Trophoblast cell (in vitro differentiated cells and primary cell): ENCODE data around the gene BDKRB1.
A peak's percentile ranks its signal among the peaks of the same experiment; 100 is the strongest.

Experiments used
- DNase-seq, 2 donors: peaks; one replicate each; pipeline ENCODE4 v3.0.0-alpha.2; 2016
- H2AFZ ChIP-seq: 2 replicates; pipeline ENCODE4 v1.6.1; 2013; ENCODE audit warnings: low read length, moderate library complexity, mild to moderate bottlenecking; ENCODE audit not compliant: insufficient read depth, poor library complexity
- H2AK5ac ChIP-seq: 2 replicates; pipeline ENCODE4 v1.6.1; 2013; ENCODE audit warnings: mild to moderate bottlenecking, low read length
- H2BK120ac ChIP-seq: 2 replicates; pipeline ENCODE4 v1.6.1; 2013; ENCODE audit warnings: low read length, mild to moderate bottlenecking, moderate library complexity; ENCODE audit not compliant: insufficient read depth, poor library complexity
- H2BK12ac ChIP-seq: 2 replicates; pipeline ENCODE4 v1.6.1; 2013; ENCODE audit warnings: mild to moderate bottlenecking, low read length, moderate library complexity
- H2BK5ac ChIP-seq: 2 replicates; pipeline ENCODE4 v1.6.1; 2013; ENCODE audit warnings: low read length, low read depth, moderate library complexity, mild to moderate bottlenecking; ENCODE audit not compliant: poor library complexity
- H3K14ac ChIP-seq: 2 replicates; pipeline ENCODE4 v1.6.1; 2013; ENCODE audit warnings: mild to moderate bottlenecking, low read length
- H3K18ac ChIP-seq: 2 replicates; pipeline ENCODE4 v1.6.1; 2013; ENCODE audit warnings: mild to moderate bottlenecking, low read length
- H3K23ac ChIP-seq: 2 replicates; pipeline ENCODE4 v1.6.1; 2013; ENCODE audit warnings: low read length
- H3K27ac ChIP-seq: 2 replicates; pipeline ENCODE4 v1.5.1; 2013; ENCODE audit warnings: low read depth, mild to moderate bottlenecking, inconsistent platforms, low read length, moderate library complexity
- H3K27me3 ChIP-seq: 2 replicates; pipeline ENCODE4 v1.6.1; 2013; ENCODE audit warnings: inconsistent platforms, mild to moderate bottlenecking, low read length, moderate library complexity; ENCODE audit not compliant: insufficient read depth
- H3K36me3 ChIP-seq, 2 experiments: 1 replicate in 1 of 2; 2 replicates in 1 of 2; pipeline ENCODE4 v1.6.1; 2013; ENCODE audit warnings: low read length in 2 of 2, mild to moderate bottlenecking in 2 of 2, moderate library complexity in 1 of 2; ENCODE audit not compliant: insufficient read depth in 2 of 2, control insufficient read depth in 1 of 2
- H3K4ac ChIP-seq: 2 replicates; pipeline ENCODE4 v1.6.1; 2013; ENCODE audit warnings: low read depth, mild to moderate bottlenecking, low read length, moderate library complexity
- H3K4me1 ChIP-seq, 2 experiments: 1 replicate in 1 of 2; 2 replicates in 1 of 2; pipeline ENCODE4 v1.6.1; 2013; ENCODE audit warnings: low read length in 2 of 2, mild to moderate bottlenecking in 2 of 2, moderate library complexity in 1 of 2; ENCODE audit not compliant: insufficient read depth in 2 of 2, control insufficient read depth in 1 of 2
- H3K4me2 ChIP-seq: 2 replicates; pipeline ENCODE4 v1.6.1; 2013; ENCODE audit warnings: inconsistent platforms, mild to moderate bottlenecking, low read length, moderate library complexity
- H3K4me3 ChIP-seq: 2 replicates; pipeline ENCODE4 v1.5.1; 2013; ENCODE audit warnings: mild to moderate bottlenecking, low read depth, low read length, inconsistent platforms
- H3K79me1 ChIP-seq: one replicate; pipeline ENCODE4 v1.6.1; 2013; ENCODE audit warnings: low read length
- H3K79me2 ChIP-seq: 2 replicates; pipeline ENCODE4 v1.6.1; 2013; ENCODE audit warnings: low read length, mild to moderate bottlenecking; ENCODE audit not compliant: control insufficient read depth, insufficient read depth, poor library complexity
- H3K9ac ChIP-seq: 2 replicates; pipeline ENCODE4 v1.6.1; 2013; ENCODE audit warnings: mild to moderate bottlenecking, low read length
- H3K9me3 ChIP-seq: 2 replicates; pipeline ENCODE4 v1.6.1; 2013; ENCODE audit warnings: low read depth, mild to moderate bottlenecking, control low read depth, inconsistent platforms, low read length; ENCODE audit not compliant: insufficient read depth
- H4K12ac ChIP-seq: 2 replicates; pipeline ENCODE4 v1.6.1; 2013; ENCODE audit warnings: low read depth, mild to moderate bottlenecking, low read length, moderate library complexity
- H4K8ac ChIP-seq: 2 replicates; pipeline ENCODE4 v1.6.1; 2013; ENCODE audit warnings: low read depth, mild to moderate bottlenecking, low read length, moderate library complexity
- H4K91ac ChIP-seq: one replicate; pipeline ENCODE4 v1.6.1; 2013; ENCODE audit warnings: low read depth, mild to moderate bottlenecking, low read length, moderate library complexity
- WGBS: extraction: QIAGEN DNeasy Blood & Tissue Kit; methylation state at CpG from one replicate; pipeline ENCODE4 v1.1.7; 2013; ENCODE audit warnings: missing lambda C conversion rate; ENCODE audit not compliant: insufficient read length, insufficient coverage; ENCODE audit errors: extremely low coverage; 5-methylcytosine and 5-hydroxymethylcytosine counted together

The BDKRB1 gene

GRCh38 chr14:96287856-96288255 is 31.8 kb downstream of the BDKRB1 start:
- H3K9me3 ChIP-seq: no peaks in the 10 kb centered on the region
- H2AFZ ChIP-seq: no peak overlapping the region
- H2AK5ac ChIP-seq: no peak overlapping the region
- H4K12ac ChIP-seq: no peak overlapping the region
- H3K79me2 ChIP-seq: peaks cover 2% of the 10 kb centered on the region
- DNase-seq: no peak
- H3K27me3 ChIP-seq: no peaks in the 10 kb centered on the region
- no peak overlapping the region for H3K4me3 ChIP-seq
- H3K4ac ChIP-seq: no peak overlapping the region
- no peak overlapping the region for H2BK5ac ChIP-seq
- no peak overlapping the region for H3K27ac ChIP-seq
- peaks cover 9 to 17% of the 10 kb centered on the region in 2 experiments for H3K36me3 ChIP-seq
- no peak overlapping the region for H3K18ac ChIP-seq
- H2BK12ac ChIP-seq: no peak overlapping the region
- no peak overlapping the region for H3K23ac ChIP-seq
- no peak overlapping the region for H4K91ac ChIP-seq
- H2BK120ac ChIP-seq: no peak overlapping the region
- no peak overlapping the region for H3K9ac ChIP-seq
- H3K4me2 ChIP-seq: no peak overlapping the region
- no peak overlapping the region for H4K8ac ChIP-seq
- H3K14ac ChIP-seq: no peak overlapping the region
- H3K79me1 ChIP-seq: peaks cover 13% of the 10 kb centered on the region
- H3K4me1 ChIP-seq: peaks cover 8% of the 10 kb centered on the region in 2 experiments
- WGBS: no CpG with 5 or more reads among the region's 1 CpG

- H3K79me2 ChIP-seq: no peaks in the 10 kb centered on the region
- no peak overlapping the region for H3K14ac ChIP-seq
- no peak overlapping the region for H3K9ac ChIP-seq
- no peak overlapping the region for H2AK5ac ChIP-seq
- no peak overlapping the region for H4K91ac ChIP-seq
- no peak overlapping the region for H3K18ac ChIP-seq
- peak overlapping the region; percentile 72 for H2BK12ac ChIP-seq
- H4K8ac ChIP-seq: peak overlapping the region; percentile 27
- H2BK5ac ChIP-seq: no peak overlapping the region
- H2BK120ac ChIP-seq: no peak overlapping the region
- no peak overlapping the region for H2AFZ ChIP-seq
- H4K12ac ChIP-seq: no peak overlapping the region
- no CpG with 5 or more reads among the region's 7 CpGs for WGBS
- no peak overlapping the region for H3K4me3 ChIP-seq
- H3K79me1 ChIP-seq: no peaks in the 10 kb centered on the region
- H3K4ac ChIP-seq: no peak overlapping the region
- H3K36me3 ChIP-seq: peaks cover 3 to 10% of the 10 kb centered on the region in 2 experiments
- no peaks in the 10 kb centered on the region for H3K4me1 ChIP-seq
- H3K27ac ChIP-seq: no peak overlapping the region
- no peak overlapping the region for H3K23ac ChIP-seq
- H3K4me2 ChIP-seq: no peak overlapping the region
- DNase-seq: no peak
- no peaks in the 10 kb centered on the region for H3K27me3 ChIP-seq
- H3K9me3 ChIP-seq: no peaks in the 10 kb centered on the region
Observed at GRCh38 chr14:96294246-96294645, 38.2 kb downstream of the BDKRB1 start.

DNA sequence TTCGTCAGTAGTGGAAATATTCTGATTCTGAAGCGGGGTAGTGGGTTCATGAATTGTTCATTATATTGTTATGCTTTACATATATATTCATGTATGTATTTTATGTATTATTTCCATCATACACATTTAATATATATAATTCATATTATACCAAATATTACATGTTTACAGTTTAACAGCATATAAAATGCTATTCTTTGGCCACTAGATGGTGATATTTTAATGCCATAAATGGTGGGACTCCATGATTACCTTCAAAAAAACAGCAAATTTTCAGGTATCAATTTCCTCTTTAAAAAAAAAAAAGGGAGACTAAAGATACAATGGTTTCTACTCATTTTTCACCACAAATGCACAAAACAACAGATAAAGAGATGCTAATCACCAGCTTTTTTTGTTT is 41.0 kb downstream of the BDKRB1 start:
- no peak overlapping the region for H2BK120ac ChIP-seq
- H2AK5ac ChIP-seq: no peak overlapping the region
- H3K36me3 ChIP-seq: peaks cover 3 to 5% of the 10 kb centered on the region in 2 experiments
- no peak overlapping the region for H4K8ac ChIP-seq
- no peak overlapping the region for H3K27ac ChIP-seq
- no peak overlapping the region for H2AFZ ChIP-seq
- no peaks in the 10 kb centered on the region for H3K79me2 ChIP-seq
- H4K12ac ChIP-seq: no peak overlapping the region
- H2BK12ac ChIP-seq: no peak overlapping the region
- H3K9me3 ChIP-seq: no peaks in the 10 kb centered on the region
- no peak overlapping the region for H3K4me2 ChIP-seq
- H3K18ac ChIP-seq: no peak overlapping the region
- H3K14ac ChIP-seq: no peak overlapping the region
- no peaks in the 10 kb centered on the region for H3K4me1 ChIP-seq
- H3K4me3 ChIP-seq: no peak overlapping the region
- H2BK5ac ChIP-seq: no peak overlapping the region
- no peaks in the 10 kb centered on the region for H3K27me3 ChIP-seq
- H3K4ac ChIP-seq: no peak overlapping the region
- H3K23ac ChIP-seq: no peak overlapping the region
- no peaks in the 10 kb centered on the region for H3K79me1 ChIP-seq
- WGBS: no CpG with 5 or more reads among the region's 2 CpGs
- no peak overlapping the region for H4K91ac ChIP-seq
- DNase-seq: peak in 1 of 2 donors; percentile 55
- no peak overlapping the region for H3K9ac ChIP-seq

DNA sequence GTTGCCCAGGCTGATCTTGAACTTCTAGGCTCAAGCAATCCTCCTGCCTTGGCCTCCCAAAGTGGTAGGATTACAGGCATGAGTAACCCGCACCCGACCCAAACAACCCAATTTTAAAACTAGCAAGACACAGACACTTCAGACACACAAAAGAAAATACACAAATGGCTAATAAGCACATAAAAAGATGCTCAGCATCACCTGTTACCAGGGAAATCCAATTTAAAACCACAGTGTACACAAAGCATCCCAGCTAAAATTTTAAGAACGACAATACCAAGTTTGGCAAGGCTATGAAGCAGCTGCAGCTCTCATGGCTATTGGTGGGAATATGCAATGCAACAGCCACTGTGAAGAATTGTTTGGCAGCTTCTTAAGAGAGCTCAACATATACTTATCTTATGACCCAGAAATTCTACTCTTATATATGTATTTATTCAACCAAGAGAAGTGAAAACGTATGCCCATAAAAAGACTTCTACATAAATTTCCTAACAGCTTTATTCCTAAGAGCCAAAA is 42.0 kb downstream of the BDKRB1 start:
- no peak overlapping the region for H3K9ac ChIP-seq
- H2BK5ac ChIP-seq: no peak overlapping the region
- H3K4ac ChIP-seq: no peak overlapping the region
- no peak overlapping the region for H3K18ac ChIP-seq
- no peak overlapping the region for H4K91ac ChIP-seq
- no peaks in the 10 kb centered on the region for H3K79me2 ChIP-seq
- H2BK120ac ChIP-seq: no peak overlapping the region
- H3K4me1 ChIP-seq: no peaks in the 10 kb centered on the region
- H3K79me1 ChIP-seq: no peaks in the 10 kb centered on the region
- H3K4me2 ChIP-seq: no peak overlapping the region
- H2BK12ac ChIP-seq: no peak overlapping the region
- peaks cover 6 to 10% of the 10 kb centered on the region in 2 experiments for H3K36me3 ChIP-seq
- H3K23ac ChIP-seq: no peak overlapping the region
- H4K8ac ChIP-seq: no peak overlapping the region
- no peak for DNase-seq
- H2AFZ ChIP-seq: no peak overlapping the region
- H3K27ac ChIP-seq: no peak overlapping the region
- H4K12ac ChIP-seq: no peak overlapping the region
- no peak overlapping the region for H3K4me3 ChIP-seq
- no peaks in the 10 kb centered on the region for H3K9me3 ChIP-seq
- no peaks in the 10 kb centered on the region for H3K27me3 ChIP-seq
- no CpG with 5 or more reads among the region's 4 CpGs for WGBS
- H3K14ac ChIP-seq: no peak overlapping the region
- H2AK5ac ChIP-seq: no peak overlapping the region
